Suppressor macrophage (primary cell): ENCODE results near the gene NTF3.
"Not testable (repeated sequence)": the region's sequence is repeated elsewhere in the genome, so short reads cannot be mapped to it uniquely, and the experiment has no call there.

ENCODE experiments used
- DNase-seq, 4 experiments: peaks; one replicate each; pipeline ENCODE4 v3.0.0-alpha.2; 2020 to 2022

NTF3 gene

DNA sequence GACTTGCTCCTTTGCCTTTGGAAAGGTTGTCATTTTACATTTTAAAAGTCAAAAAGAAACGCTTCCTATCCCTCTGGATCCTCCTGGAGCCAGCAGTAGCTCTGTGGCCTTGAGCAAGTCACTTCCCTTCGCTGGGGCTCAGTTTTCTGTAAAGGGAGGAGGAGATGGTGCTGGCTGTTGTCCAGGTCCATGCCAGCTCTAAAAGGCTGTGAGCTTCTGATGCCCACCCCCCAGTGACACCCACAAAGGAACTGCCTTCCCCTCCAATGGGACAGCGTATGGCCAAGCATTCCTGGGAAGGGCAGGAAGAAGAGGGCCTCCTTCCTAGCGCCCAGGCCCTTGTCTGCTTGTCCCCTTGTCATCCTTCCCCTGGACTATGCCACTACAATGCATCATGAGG, 81.5 kb downstream of the NTF3 start:
- no peak for DNase-seq

DNA sequence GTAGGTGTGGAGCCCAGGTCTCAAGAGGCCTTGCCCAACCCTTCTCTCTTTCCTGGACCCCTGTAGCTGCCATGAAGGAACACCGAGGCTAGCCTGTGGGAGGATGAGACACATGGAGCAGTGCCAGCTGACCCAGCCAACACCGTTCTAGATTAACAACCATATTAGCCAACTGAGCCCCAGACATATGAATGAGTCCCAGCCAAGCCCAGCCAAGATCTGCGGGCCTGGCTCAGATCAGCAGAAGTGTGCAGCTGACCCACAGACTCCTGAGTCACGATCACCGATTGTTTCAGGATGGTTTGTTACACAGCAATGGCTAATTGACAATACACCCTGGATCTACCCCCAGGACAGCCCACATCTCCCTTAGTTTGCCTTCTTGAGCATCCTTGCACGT, 82.1 kb downstream of the NTF3 start:
- no peak for DNase-seq

DNA sequence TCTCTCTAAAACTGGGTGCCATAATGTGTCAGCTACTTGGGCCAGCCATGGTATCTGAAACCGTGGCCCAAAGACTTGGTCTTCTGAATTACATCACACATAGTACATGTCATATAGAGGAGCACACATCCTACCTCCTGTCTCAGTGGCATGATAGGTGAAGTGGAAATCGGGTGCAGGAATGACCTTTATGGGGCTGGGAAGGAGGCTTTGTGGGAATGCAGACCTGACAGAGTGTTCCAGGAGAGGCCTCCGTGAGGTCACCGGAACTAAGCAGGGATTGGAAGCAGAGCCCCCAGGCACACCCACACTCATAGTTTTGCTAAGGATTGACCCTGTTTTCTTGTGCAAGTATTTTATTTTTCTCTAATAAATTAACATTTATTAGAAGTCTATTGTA, 82.6 kb downstream of the NTF3 start:
- no peak for DNase-seq

DNA sequence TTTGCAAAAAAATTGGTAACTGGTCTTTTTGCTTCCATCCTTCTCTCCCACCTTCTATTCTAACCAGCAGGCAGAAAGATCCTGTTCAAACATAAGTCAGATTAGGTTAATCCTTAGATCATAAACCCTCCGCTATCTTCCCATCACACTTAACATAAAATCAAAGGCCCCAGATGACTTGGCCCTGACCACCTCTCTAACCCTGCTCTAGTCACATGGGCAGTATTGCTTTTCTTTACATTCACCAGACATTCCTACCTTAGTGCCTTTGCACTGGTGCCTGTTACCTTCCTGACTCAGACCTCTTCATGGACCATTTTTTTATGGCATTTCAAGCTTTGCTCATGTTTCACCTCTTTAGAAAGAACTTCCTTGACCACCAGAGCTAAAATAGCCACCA, 83.5 kb downstream of the NTF3 start:
- no peak for DNase-seq

DNA sequence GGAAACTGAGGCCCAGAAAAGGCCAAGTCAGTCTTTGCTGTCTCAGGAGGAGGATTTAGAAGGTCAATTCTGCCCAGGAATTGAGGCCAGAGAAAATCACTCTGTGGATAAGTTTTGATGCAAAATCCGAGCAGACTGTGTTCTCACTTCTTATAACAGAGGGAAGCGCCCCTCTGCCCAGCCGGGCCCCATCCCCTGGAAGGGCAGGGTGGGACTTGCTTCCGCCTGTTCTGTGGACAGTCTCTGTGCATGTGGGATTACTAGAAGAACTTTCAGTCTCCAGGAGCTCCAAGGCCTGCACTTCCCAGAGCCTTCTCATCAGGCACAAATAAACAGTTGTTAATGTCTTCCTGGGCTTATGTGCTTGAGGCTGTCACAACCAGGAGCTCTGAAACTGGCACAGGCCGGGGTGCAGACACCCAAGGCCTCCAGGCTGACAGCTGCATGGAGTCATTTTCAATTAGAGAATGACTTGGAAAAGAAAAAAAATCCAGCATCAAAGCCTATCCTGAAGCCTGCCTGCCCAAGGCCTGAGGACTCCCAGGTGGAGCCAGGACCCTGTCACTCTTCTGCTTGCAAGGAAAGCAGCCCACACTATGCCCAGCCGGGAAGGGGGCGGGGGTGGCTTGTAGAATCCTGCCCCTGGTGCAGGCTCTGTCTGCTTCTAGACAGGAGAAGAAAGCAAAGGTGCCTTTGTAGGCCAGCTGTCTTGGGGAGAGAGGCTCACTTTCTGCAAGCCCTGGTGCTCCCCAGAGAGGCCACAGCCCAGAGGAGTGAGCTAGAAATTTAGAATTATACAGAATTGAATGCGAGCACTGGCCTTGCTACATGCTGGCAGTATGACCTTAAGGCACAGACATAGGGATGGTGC, 84.7 kb downstream of the NTF3 start:
- no peak for DNase-seq

DNA sequence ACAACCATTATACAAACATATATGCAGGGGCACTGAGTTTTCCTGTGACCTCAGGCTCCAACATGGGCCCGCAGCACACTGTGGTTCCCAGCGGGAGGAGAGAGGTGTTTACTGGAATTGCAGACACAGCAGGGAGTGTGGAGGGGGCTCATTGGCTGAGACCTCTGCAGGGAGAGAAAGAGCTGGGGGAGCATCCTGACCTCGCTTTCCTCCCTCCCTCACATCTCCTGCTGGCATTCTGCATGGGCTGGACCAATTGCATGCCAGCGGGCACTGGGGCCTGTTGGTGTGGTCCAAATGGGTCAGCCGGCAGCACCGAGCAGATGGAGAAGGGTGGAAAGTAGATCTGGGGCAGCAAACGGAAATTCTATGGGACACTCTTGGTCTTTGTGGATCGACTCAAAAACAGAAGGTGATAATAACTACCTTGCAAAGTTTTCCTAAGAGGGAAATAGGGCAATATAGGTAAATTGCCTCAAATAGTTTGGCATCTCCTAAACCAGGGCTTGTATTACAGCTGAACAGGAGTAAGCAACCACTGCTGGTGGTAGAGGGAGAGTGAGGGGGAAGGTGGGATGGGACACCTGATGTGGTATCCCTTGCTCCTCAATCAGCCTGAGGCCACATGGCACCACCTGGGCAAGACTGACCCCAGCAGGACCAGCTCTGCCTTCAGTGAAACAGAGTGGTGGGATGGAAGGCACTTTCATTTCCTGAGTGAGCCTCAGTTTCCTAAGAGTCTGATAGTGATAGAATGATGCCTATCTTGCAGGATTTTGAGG, 86.9 kb downstream of the NTF3 start:
- no peak for DNase-seq

DNA sequence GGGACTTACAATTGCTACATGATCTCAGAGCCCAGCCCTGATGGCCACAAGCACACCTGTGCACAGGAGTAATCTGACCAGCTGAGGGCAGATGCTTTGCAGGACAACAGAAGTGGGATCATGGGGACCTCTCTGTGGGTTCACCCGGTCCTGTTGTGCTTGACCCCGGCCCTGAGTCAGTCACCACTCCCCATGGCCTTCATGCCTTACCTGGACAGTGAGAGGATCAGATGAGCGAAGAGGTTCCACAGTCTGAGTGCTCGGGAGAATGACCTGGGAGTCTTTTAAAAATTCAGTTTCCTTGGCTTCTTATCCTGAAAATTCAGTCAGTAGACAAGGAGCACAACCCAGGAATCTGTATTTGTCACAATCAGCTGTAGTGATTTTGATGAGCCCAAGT, 88.1 kb downstream of the NTF3 start:
- DNase-seq = no peak

DNA sequence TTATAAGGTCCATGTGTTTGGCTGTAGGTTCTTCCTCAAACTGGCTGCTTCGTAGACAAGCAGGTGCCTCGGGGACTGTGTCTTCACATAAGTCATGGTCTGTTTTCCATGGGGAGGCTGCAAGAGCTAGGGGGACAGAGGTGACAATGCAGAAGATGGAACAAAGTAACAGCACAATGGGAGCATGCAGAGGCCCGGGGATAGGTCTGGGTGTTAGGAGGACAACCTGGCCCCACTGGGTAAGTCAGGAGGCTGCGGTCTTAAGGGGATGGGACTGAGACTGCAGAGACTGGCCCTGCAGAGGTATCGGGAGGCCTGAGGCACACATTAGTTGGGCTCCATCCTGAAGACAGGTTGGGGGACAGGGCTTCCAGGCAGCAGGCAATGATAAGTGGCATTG, 88.9 kb downstream of the NTF3 start:
- DNase-seq = no peak

DNA sequence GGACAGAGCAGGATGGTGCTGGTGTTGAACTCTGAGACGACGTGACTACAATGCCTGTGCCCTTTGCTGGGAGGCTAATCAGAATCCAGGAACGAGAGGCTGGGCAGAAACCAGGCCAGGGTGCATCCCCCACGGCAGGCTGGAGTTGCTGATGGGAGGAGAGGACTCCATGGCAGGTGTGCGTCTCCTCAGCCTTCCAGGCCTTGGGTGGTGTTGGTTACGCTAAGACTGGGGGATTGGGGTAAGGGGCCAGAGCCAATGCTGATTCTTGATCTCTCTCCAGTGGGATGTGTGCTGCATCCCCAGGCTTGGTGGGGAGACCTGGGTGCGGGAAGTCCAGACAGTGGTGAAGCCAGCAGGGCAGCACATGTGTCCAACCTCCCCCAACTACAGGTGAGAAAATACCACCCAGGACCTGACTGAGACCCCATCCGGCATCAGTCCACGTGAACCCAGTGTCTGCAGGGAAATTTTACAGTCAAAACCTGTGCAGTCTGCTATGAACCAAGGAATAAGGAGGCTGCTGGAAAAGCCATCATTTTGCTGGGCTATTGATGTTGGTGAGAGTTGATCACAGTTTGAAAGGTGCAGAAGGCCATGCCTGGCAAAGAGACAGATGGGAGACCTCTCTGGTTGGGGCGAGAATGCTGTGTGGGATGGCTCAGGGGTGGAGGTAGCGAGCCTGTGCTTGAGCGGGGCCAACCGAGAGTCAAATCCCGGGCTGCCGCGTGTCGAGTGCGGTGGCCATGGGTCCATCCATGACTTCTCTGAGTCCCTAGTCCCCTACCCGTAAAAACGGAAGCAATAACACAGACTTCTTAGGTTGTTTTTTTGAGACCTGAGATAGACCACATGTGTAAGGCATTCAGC, 89.8 kb downstream of the NTF3 start:
- no peak for DNase-seq

DNA sequence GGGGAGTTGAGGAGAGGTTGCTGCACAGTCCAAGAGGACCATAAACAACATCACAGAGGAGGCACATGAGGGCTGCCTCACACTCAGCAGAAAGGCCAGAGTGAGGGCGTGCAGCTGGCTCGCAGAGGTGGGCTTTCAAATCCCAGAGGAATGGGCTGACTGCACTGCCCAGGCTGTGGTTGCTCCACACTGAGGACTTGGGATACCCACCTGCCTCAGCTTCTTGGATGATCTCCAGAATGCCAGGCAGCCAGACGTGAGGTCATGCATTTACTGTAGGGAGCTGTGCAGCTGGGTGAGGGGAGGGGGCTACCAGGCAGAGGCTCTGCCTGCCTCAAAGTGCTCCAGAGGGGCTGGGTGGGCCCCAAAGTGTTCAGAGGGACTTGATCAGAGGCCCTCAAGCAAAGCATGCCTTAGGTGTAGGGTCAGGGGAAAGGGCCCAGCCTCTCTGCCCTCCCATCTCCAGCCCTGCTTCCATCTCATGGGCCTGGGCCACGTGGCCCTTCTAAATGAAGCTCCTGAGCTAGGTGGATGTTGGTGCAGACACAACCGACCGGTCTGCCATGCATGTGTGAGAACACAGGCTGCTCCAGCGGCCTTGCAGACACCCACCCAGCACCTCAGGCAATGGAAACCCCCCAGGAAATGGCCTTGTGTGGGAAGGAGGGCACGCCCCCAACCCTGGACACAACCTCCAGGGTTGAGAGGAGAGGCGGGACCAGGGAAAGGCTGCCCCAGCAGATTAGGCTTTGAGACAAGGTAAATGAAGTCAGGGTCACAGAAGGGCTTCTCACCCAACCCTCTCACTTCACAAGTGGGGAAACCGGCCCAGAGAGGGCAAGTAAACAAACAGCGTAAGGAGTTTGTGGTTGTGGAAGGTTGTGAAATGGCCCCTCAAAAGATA, 90.8 kb downstream of the NTF3 start:
- DNase-seq = no peak

DNA sequence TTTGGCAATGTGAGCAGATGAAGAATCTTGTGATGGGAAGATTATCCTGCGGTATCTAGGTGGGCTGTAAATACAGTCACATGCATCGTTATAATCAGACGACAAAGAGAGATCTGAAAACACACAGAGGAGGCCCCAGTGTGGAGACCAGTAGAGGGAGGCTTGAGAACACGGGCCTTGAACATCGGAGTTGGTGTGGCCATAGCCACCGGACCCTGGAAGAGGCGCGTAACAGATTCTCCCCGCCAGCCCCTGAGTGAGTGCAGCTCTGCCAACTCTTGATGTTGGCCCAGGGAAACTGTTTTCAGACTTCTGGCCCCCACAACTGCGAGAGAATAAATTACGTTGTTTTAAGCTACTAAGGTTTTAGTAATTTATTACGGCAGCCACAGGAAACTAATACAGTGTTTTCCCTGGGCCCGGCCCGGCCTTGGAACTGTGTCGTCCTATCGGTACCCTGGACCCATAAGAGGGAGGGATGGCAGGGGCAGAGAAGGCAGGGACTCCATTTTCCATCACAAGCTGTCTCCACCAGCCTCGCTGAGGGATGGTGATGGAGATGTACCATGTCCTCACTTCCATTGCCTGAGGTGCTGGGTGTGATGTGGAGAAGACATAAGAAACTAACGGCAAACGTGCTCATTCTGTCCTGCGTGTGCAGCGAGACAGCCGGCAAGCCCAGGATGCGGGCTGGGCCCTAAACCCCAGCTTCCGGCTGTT, 91.6 kb downstream of the NTF3 start:
- DNase-seq = no peak

DNA sequence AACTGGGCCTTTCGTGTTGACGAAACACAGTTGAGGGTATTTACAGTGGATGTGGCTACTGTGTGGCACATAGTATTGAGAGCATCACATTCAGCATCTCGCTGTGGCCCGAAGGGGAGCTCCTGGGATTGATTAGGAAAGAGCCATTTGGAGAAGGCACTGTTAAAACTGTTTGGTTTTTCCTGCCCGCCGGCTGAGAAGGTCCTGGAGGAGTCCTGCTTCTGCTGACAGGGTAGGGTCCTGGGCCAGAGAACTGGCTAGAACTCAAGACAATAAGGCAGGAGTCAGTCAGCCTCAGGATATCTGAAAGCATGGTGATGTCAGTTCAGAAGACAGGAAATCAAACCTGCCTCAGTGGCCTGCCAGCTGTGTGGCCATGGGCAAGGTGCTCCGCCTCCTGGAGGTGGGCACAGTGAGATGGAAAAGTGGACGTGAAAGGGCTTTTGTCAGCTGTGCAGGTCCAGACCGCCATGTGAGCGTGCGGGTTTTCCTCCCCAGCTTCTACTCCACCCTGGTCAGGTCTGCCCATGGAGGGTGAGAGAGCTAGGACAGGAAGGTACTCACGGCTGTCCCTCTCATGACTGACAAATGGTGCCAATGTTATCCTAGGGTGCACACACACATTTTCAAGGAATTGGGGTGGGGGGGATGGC, 92.3 kb downstream of the NTF3 start:
- no peak for DNase-seq

DNA sequence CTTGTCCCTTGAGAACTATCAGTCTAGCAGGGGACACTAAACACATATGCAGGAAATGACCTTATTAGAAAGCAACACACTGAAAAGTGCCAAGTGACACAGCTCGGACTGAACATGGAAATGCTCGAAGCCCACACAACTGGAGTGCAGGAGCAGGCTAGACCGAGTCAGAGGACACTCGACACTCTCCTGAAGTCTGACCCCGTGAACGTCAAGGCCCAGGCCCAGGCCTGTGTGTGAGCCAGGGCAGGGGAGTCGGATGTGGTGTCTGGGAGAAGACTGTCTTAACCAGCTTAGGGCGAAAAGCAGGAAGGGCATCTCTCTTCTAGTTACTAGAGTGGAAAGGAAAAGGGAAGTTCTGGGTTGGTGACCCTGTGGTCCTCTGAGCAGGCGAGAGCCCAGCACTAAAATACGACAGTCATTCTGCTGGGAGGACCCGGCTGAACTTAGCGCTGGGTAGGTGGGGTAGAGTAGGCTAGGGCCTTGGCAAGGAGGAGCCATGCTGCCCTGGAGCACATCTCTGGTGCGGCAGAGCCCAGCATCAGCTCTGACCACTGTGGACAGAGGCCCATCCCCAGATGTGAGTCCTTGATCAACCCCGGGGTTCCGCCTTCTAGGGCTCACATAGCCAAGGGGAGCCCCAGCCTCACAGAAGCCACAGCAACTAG, 93.0 kb downstream of the NTF3 start:
- DNase-seq = no peak

DNA sequence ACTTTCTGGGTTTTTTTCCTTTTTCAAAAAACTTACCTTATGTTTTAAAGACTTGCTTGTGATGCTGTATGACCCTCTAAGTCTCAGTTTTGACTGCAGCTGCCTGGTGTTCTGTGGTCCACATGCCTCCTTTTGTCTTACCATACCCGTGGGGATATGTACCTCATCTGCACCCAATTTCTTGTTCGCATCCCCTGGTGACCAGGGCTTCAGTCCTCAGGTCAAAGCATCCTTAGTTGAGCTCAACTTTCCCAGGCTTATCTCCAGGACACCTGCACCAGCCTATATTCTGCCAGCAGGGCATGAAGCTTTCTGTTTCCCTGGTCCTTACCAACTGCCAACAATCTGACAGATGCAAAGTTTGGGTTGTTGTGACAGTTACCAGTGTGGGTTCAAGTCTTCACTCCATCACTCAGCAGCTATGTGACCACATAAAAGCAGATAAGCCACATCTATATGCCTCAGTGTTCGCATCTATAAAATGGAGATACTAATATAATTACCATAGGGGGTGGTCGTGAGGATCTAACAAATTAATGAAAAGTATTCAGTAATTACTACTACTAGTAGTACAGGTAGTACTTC, 94.0 kb downstream of the NTF3 start:
- DNase-seq = no peak

DNA sequence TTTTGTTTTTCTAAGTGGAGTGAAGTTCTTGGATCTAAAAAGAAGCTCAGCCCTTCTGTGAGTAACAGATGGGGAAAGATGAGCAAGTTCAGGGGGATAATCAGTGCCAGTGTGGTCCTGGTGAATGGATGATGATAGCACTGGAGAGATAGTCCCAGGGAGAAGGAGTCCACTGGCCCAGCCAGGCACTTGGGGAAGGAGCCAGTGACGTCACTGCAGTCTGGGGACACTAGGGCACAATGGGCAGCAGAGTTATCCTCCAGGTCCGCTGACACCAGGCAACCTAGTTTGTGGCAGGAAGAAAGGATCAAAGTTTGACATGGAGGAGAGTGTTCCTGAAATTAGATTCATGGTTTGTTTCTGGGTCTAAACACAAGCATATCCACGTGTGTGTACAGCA, 101.5 kb downstream of the NTF3 start:
- no peak for DNase-seq

DNA sequence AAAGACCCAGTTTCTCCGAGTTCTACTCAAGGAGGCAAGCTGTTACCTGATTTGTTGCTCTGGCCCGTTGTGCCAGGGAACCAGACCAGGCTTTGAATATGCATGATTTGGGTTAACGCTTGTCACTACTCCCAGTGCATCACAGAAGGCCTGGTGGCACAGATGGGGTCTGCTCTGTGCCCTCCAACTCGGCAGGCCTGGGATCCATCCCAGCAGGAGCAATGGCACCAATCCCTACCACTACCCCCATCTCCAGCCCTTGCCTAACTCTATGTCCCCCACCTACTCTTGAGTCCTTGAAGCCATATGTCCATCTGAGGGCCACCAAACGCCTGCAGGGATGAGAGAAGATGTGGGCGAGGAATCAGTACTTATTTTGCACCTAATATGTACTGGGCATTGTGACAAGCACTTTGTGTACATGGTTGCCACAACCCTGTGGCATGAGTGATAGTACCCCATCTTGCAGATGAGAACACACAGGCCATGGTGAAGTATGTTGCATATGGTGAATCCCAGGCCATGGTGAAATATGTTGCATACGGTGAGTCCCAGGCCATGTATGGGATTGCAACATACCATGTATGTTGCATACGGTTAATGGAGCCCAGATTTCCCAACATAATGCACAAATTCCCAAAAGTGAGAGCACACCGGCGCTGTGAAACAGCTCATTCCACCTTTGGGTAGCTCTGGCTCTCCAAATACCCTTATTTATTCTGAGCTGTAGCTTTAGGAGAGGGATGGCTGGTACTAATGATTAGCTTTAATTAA, 102.7 kb downstream of the NTF3 start:
- DNase-seq = no peak

DNA sequence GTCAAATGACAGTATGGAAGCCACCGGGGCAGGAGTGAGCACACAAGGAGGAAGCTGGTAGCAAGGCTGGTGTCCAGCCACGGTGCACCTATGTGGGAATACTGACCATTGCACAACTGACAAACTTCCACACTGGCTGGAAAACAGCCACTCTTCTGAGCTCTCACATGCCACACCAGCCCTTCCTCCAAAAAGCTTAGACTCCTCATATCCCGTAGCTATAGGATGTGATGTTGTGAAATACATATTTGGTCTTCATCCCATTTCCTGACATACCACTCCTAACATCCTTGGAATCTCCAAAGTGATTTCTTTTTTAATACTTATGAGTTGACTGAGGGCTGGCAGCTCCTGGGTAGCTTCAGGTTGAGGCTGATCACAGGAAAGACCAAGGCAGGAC, 103.6 kb downstream of the NTF3 start:
- no peak for DNase-seq

DNA sequence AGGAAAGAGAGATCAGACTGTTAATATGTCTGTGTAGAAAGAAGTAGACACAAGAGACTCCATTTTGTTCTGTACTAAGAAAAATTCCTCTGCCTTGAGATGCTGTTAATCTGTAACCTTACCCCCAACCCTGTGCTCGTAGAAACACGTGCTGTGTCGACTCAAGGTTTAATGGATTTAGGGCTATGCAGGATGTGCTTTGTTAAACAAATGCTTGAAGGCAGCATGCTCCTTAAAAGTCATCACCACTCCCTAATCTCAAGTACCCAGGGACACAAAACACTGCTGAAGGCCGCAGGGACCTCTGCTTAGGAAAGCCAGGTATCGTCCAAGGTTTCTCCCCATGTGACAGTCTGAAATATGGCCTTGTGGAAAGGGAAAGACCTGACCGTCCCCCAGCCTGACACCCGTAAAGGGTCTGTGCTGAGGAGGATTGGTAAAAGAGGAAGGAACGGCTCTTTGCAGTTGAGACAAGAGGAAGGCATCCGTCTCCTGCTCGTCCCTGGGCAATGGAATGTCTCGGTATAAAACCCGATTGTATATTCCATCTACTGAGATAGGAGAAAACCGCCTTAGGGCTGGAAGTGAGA, 105.2 kb downstream of the NTF3 start:
- not testable (repeated sequence) for DNase-seq

DNA sequence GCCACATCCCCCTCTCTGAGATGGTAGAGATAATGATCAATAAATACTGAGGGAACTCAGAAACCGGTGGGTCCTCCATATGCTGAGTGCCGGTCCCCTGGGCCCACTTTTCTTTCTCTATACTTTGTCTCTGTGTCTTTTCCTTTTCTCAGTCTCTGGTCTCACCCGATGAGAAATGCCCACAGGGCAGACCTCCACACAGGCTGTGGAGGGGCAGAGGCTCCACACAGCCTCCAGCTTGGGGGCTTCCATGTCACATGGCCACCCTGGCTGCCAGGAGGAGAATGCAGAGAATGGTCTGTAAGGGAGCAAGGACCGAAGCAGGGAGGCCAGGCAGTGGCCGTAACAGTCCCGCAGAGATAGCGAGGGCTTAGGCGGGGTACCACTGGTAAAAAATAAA, 105.9 kb downstream of the NTF3 start:
- no peak for DNase-seq
